GM18868 (cell line): ENCODE data around the gene TAF11L14.

Source experiments
- ATAC-seq: cut with Tn5 transposase; IDR thresholded peaks from one replicate; pipeline ENCODE4 v1.9.1; 2021; ENCODE audit warnings: mild to moderate bottlenecking, moderate library complexity; ENCODE audit not compliant: unreplicated experiment

The TAF11L14 gene

GRCh38 chr5:17678751-17679324 lies 44.6 kb downstream of the TAF11L14 start:
- no peak for ATAC-seq

DNA sequence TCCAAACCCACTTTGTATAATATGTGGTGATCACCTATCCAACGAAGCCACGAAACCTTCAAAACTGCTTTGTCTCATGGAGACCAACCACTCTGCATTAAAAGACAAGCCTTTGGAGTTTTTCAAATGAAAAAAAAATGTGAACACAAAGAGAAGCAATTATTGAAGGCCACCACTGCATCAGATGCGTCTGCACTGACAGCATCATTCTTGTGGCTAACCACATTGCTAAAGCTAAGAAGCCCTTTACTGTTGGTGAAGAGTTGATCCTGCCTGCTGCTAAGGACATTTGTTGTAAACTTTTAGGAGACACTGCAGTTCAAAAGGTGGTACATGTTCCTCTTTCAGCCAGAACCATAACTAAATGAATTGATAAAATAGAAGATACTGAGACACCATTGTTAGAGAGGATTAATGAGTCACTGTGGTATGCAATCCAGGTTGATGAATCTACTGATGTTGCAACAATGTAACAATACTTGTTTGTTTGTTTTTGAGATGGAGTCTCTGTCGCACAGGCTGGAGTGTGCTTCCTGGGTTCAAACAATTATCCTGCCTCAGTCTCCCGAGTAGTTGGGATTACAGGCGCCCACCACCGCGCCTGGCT lies 45.4 kb downstream of the TAF11L14 start:
- no peak for ATAC-seq

- no peak for ATAC-seq
Measured at GRCh38 chr5:17680737-17681136, 46.5 kb downstream of the TAF11L14 start.
